LNCaP clone FGC (cell line): ENCODE data around the gene PDRG1.
"Not testable (repeated sequence)": the region's sequence is repeated elsewhere in the genome, so short reads cannot be mapped to it uniquely, and the experiment has no call there.

ENCODE experiments used
- DNase-seq: peaks from one replicate; pipeline ENCODE4 v3.0.0-alpha.2; 2011; ENCODE audit warnings: low read depth
- H3K4me3 ChIP-seq: 2 replicates; pipeline ENCODE4 v1.5.1; 2011; ENCODE audit warnings: mild to moderate bottlenecking, low read depth, low read length, control low read depth
- TF ChIP-seq, protein P1 (sequence below): IDR thresholded peaks from 2 replicates; pipeline ENCODE4 v1.5.1; 2012; ENCODE audit warnings: mild to moderate bottlenecking; ENCODE audit not compliant: control insufficient read depth, insufficient read depth; ENCODE audit errors: extremely low read depth

Gene PDRG1

GRCh38 chr20:31939661-31940060, 12.2 kb downstream of the PDRG1 start:
- TF ChIP-seq, protein P1, sequence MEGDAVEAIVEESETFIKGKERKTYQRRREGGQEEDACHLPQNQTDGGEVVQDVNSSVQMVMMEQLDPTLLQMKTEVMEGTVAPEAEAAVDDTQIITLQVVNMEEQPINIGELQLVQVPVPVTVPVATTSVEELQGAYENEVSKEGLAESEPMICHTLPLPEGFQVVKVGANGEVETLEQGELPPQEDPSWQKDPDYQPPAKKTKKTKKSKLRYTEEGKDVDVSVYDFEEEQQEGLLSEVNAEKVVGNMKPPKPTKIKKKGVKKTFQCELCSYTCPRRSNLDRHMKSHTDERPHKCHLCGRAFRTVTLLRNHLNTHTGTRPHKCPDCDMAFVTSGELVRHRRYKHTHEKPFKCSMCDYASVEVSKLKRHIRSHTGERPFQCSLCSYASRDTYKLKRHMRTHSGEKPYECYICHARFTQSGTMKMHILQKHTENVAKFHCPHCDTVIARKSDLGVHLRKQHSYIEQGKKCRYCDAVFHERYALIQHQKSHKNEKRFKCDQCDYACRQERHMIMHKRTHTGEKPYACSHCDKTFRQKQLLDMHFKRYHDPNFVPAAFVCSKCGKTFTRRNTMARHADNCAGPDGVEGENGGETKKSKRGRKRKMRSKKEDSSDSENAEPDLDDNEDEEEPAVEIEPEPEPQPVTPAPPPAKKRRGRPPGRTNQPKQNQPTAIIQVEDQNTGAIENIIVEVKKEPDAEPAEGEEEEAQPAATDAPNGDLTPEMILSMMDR = no peak
- no peak for DNase-seq
- H3K4me3 ChIP-seq = no peak overlapping the region

GRCh38 chr20:31937820-31938219, 14.0 kb downstream of the PDRG1 start:
- H3K4me3 ChIP-seq = no peak overlapping the region
- no peak for DNase-seq
- TF ChIP-seq, protein P1 = no peak

GRCh38 chr20:31936420-31936819, 15.4 kb downstream of the PDRG1 start:
- no peak for DNase-seq
- TF ChIP-seq, protein P1 = no peak
- H3K4me3 ChIP-seq = no peak overlapping the region

DNA sequence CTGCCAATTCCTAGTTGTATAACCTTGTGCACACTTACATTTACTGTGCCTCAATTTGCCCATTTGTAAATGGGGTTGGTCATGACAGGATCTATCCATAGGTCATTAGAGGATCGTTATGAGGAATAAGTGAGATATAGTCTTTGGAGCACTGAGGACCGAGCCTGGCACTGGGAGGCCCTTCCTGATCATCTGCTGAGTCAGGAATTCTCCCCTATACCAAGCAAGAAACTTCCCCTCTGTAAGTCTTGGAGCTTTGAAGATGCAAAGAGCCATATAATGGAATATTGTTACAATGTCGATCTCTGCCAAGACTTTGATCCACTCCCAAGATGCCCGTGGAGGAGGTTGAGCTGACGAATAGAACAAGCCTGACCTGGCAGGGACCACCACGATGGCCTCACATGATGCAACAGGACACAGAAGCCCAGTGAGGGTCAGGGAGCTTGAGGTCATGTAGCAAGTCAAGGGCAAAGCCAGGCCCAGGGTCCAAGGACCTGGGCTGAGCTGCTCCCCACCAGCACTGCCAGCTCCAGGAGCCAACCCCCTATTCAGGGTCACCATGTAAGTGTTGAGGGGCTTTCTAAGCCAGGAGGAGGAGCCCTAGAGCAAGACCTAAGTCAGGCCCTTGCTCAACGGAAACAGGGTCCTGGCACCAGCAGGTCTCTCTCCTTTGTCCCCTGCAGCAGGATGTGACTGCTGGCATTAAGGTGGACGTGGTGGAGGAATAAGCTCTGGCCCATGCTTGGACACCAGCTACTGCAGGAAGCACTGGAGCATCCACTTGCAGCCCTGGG, 16.7 kb downstream of the PDRG1 start:
- TF ChIP-seq, protein P1 = no peak
- H3K4me3 ChIP-seq = no peak overlapping the region
- no peak for DNase-seq

DNA sequence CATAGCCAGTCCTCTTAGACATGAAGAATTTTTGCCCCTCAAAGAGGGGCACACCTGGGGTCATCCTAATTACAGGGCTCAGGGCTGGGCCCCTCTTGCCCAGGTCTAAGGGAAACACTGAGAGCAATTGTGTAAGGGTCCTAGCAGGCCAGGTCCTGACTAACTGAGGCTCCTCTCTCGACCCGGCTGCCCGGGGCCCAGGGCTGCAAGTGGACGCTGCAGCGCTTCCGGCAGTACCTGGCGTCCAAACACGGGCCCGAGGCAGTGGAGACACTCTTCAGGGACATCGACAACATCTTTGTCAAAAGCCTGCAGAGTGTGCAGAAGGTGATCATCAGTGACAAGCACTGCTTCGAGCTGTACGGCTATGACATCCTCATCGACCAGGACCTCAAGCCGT, 17.4 kb downstream of the PDRG1 start:
- no peak for DNase-seq
- TF ChIP-seq, protein P1 = no peak
- no peak overlapping the region for H3K4me3 ChIP-seq

DNA sequence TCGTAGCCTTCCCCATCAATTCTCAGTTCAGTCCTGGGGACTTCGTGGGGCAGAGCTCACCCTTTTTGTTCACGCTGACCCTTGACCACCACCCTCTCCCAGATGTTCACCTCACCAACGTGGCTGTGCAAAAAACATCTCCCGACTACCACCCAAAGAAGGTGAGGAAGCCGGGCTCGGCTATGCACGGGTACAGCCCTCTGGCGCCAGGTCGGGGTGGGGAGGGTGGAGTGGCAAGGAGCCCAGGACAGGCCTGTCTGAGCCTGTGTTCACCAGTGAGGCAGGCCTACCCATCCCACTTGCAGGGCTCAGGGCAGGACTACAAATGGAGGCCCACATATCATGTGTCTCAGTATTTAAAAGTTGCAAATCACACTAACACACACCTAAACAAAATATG, 18.1 kb downstream of the PDRG1 start:
- DNase-seq = no peak
- TF ChIP-seq, protein P1 = no peak
- no peak overlapping the region for H3K4me3 ChIP-seq

GRCh38 chr20:31930779-31931178, 21.1 kb downstream of the PDRG1 start:
- TF ChIP-seq, protein P1 = no peak
- DNase-seq = no peak
- H3K4me3 ChIP-seq = no peak overlapping the region

- not testable (repeated sequence) for H3K4me3 ChIP-seq, DNase-seq
Measured at GRCh38 chr20:31929631-31930030, 22.2 kb downstream of the PDRG1 start.
